ENCODE results near the gene TRAF3IP1. TPM values are rescaled to one million over a fixed set of nuclear protein-coding genes. Genes with fewer than 3 reads are reported as not detected.

The TRAF3IP1 gene
- total RNA-seq, 1 donor from 2014 or later, result 11.2 TPM

- no peak overlapping the region for H3K27ac Mint-ChIP-seq
- Histone ChIP-seq H4K20me1 (ENCODE audit: low read depth) (peaks cover 15% of the 10 kb centered on the region), H3K79me2 (ENCODE audit: low read depth) (no peaks in the 10 kb centered on the region), H3K4me3 (no peak overlapping the region), H3K27ac (no peak overlapping the region), H3K9me3 (ENCODE audit: low read depth) (no peaks in the 10 kb centered on the region), H3F3A (ENCODE audit: low read depth) (no peaks in the 10 kb centered on the region), H3K27me3 (no peaks in the 10 kb centered on the region), H2AFZ (replicated peaks) (no peak overlapping the region), H3K4me1 (no peaks in the 10 kb centered on the region), H3K9ac (no peak overlapping the region), H3K36me3 (no peaks in the 10 kb centered on the region), H3K4me2 (no peak overlapping the region)
- H3K36me3 Mint-ChIP-seq, result peaks cover 54% of the 10 kb centered on the region
- DNase-seq (ENCODE audit: low spot score), result no peak
- H3K27me3 Mint-ChIP-seq (ENCODE audit: insufficient read depth, low read depth), result no peaks in the 10 kb centered on the region
- TF ChIP-seq EZH2 (IDR thresholded peaks at IDR 0.05) (no peak), CTCF (IDR thresholded peaks at IDR 0.05) (no peak), EZH2phosphoT487 (IDR thresholded peaks at IDR 0.05) (no peak)
- no peak overlapping the region for H3K4me3 Mint-ChIP-seq
- H3K4me1 Mint-ChIP-seq, result peaks cover 6% of the 10 kb centered on the region
- H3K9me3 Mint-ChIP-seq, result peaks cover 3% of the 10 kb centered on the region
Observed at GRCh38 chr2:238450440-238450861, 130.1 kb downstream of the TRAF3IP1 start.

Small RNAs within 50 kb of the gene (small RNA-seq; reads per million reads assigned to genes)
- gene RNU6-234P, result not detected

Other genes starting within 250 kb of the TRAF3IP1 start
- gene ESPNL, start 220.2 kb upstream of the TRAF3IP1 start, total RNA-seq (ENCODE audit: low replicate concordance), result 0.58 and 0.59 TPM in 2 replicates
- 0.06 TPM in 1 of 2 replicates, not detected in the other for gene KLHL30, start 181.8 kb upstream of the TRAF3IP1 start, total RNA-seq (ENCODE audit: low replicate concordance)
- 0.09 TPM in 1 of 2 replicates, not detected in the other for gene ERFE, start 161.5 kb upstream of the TRAF3IP1 start, total RNA-seq (ENCODE audit: low replicate concordance)
- gene ILKAP, start 116.8 kb upstream of the TRAF3IP1 start, total RNA-seq (ENCODE audit: low replicate concordance), result 19.0 and 24.7 TPM in 2 replicates
- gene HES6, start 80.5 kb upstream of the TRAF3IP1 start, total RNA-seq (ENCODE audit: low replicate concordance), result 5.3 and 29.3 TPM in 2 replicates
- 1.4 and 2.6 TPM in 2 replicates for gene PER2, start 31.9 kb upstream of the TRAF3IP1 start, total RNA-seq (ENCODE audit: low replicate concordance)
- gene ASB1, start 106.4 kb downstream of the TRAF3IP1 start, total RNA-seq (ENCODE audit: low replicate concordance), result 22.1 and 29.2 TPM in 2 replicates